Urothelium cell line (cell line): ENCODE results near the gene RBM47.
"Not testable (repeated sequence)": the region's sequence is repeated elsewhere in the genome, so short reads cannot be mapped to it uniquely, and the experiment has no call there.

Source experiments
- DNase-seq: peaks from one replicate; pipeline ENCODE4 v3.0.0; 2011; ENCODE audit warnings: low spot score, mixed read lengths
- FAIRE-seq: peaks from 2 replicates; lab custom pipeline; 2011; peaks lifted over from hg19 to GRCh38; lab: Jason Lieb, UNC

The RBM47 gene

DNA sequence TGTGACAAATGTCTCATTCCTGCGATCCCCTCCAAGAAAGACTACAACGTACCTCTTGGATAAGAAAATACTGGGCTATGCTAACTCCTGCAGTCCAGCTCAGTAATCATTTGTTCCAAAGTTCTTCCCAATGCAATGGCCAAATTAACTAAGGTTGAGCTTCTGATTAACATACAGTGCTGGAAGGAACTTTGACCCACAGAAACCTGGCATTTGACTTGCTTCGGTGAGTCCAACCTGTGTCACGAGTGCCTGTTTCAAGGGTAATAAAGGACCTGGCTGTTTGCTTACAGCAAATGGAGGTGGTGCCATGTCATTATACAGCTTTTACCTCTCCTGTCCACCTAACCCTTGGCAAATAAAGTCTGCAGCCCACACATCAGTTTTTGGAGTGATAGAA, 83.2 kb downstream of the RBM47 start:
- no peak for DNase-seq
- FAIRE-seq = no peak

DNA sequence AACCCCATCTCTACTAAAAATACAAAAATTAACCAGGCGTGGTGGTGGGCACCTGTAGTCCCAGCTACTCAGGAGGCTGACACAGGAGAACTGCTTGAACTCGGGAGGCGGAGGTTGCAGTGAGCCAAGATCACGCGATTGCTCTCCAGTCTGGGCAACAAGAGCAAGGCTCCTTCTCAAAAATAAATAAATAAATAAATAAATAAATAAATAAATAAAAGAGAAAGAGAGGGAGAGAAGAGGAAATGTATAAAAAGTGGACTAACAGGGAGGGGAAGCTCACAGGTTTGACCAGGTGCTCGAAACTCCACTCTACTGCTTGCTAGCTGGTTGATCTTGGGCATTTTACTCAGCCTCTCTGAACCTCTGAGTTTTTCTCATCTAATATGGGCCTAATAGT, 84.2 kb downstream of the RBM47 start:
- not testable (repeated sequence) for DNase-seq, FAIRE-seq

DNA sequence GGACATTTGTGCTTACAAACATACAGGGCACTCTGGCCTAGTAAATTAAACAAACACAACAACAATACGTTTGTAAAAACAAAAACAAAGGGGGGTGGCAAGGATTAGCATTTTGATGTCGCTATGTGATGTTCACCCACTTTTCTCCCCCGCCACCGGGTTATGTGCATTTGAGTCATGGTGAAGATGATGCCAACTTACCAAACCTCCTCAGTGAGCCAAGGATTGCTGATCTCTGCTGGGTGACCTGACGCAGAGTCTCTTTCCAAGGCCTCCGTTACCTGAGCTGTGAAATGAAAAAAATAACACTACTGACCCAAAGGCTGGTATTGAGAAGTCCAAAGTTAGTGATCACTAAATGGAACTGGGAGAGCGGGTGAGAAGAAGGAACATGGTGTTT, 85.4 kb downstream of the RBM47 start:
- FAIRE-seq (no peak), DNase-seq (no peak)

DNA sequence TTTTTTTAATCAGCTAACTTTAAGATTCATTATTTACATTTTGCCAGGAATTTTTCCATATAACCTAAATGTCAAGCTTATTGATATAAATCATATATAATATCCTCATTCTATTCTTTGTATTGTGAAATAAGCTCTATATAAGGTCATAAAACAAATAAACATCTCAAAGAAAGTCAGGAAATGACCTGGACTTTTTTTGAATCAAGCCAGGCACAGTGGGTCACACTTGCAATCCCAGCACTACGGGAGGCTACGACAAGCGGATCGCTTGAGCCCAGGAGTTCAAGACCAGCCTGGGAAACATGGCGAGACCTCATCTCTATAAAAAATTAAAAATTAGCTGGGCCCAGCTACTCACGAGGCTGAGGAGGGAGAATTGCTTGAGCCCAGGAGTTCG, 88.9 kb downstream of the RBM47 start:
- DNase-seq (no peak), FAIRE-seq (no peak)

DNA sequence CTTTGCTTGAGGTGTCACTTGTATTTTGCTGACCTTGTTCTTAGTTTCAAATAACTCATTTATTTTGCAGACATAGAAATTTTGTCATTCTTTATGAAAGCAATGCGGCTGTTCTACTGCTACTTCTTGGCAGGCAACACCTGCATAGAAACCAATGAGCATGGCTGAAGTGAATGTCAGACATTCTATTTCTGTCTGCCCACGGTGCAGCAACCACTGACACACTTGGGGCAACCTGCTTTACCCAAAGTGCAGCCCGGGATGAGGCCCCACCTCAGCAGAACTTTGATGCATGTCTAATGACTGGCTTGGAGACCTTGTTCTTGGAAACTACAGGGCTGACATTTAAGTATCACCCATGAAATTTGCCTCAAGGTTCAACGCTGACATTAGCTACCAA, 93.6 kb downstream of the RBM47 start:
- no peak for DNase-seq
- FAIRE-seq = no peak

DNA sequence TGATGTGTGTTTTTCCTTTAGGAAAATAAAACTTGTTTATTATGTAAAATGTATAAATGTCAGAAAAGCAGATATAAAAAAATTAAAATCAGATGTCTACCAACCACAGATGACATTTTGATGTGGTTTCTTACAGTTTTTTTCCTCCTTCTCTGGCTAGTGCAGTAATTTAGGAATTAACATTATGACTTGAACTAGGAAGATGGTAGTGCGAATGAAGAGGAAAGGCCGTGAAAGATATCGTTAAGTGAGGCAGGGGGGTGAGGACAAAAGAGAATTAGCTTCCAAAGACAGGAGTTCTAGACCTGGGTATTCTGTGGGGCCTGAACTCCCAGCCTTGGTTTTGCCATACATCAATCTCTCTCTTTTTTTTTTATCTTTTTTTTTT, 98.0 kb downstream of the RBM47 start:
- FAIRE-seq (no peak), DNase-seq (no peak)

DNA sequence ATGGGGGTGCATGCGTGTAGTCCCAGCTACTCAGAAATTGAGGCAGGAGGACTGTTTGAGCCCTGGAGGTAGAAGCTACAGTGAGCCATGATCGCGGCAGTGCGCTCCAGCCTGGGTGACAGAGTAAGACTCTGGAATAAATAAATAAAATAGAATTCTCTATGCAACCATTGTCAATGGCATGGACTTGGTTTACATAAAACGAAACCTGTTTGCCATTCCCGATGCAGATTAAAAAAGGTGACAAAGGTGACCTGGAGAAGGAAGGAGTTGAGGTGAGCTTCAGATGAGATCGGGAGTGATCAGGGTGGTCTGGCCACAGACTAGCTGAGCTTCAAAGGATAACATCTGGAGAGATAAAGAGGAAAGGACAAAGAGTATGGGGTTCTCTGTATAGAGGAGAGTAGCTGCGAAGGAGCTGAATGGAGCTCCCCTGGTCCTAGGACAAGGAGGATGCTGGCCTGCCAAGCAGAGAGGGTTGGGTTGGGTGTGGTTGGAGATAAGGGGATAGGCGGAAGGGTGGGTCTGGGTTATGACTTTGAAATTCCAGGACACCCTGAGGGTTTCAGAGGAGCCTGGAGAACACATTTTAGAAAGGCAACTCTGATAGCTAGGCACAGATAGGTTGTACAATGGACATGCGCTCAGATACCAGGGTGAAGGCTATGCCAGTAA, 98.6 kb downstream of the RBM47 start:
- DNase-seq (no peak), FAIRE-seq (no peak)

DNA sequence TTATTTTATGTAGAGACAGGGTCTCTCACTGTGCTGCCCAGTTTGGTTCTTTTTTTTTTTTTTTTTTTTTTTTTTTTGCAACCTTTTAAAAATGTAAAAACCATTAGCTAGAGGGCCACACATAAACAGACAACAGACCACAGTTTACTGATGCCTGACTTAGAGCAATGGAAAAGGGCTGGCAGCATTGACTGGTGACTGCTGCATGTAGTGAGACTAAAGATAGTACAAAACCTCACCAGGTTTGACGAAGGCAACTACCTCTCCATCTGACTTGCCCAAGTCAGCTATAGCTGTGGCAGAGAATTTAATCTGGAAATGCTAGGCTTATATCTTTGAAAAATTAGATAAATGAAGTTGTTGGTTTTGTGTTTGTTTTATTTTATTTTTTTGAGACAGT, 102.9 kb downstream of the RBM47 start:
- DNase-seq (no peak), FAIRE-seq (no peak)

DNA sequence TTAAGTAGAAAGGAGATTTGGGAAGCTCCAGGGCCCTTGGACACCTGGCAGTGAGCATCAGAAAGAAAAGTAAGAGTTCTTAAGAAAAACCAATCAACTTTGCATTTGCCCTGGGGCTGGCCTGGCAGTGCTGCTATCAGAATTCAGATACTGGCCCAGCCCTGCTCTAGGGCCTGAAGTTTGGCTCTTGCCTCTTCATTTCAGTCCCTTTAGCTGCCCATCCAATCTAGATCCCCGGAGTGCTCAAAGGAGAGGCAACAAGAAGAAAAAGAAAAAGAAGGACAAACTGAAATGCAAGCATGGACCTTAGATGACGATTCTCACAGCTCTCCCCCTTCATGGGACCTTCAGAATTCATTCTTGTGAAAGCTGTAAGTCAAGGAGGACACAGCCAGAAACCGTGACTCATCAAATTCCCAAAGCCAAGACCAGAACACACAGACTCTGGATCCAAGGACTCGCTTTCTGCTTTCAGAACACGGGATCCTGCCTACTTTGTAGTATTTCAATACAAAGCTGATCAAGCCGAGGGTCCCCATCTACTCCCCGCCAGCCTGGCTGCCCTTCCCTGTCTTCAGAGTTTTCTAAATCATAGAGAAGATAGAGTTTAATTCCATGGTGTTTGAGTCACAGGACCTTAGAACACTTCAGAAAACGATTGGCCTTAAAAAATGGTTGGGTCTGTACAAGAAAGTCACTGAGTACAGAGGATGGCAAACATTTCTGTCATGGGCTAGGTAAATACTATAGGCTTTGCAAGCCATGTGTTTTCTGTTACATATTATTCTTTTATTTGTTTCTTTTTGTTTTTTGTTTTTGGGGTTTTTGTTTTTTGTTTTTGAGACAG, 103.7 kb downstream of the RBM47 start:
- no peak for FAIRE-seq

DNA sequence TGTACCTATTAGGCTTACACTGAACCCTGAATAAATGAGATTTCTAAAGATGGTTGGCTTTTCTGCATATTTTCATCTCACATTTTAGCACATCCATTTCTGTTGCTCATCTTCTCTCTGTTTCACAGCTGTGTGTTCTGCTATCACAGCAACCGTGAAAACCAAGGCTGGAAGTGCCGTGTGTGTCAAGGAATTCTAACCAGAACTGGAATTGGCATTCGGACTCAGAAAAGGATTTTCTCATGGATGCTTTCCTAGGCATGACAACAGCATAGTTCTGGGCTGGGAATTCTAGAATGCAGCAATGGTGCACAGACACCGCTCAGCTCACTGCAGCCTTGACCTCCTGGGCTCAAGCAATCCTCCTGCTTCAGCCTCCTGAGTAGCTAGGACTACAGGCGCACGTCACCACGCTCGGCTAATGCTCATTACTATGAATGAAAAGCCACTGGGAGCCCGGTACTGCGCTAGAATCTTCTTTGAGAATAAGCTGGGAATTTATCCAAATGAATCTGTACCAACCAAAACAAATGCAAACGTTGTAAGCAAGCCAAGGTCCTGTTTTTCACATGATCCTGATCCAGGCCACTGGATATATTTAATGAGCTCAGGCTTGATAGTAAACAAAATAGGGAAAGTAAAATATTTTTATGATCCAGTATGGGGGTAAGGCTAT, 105.2 kb downstream of the RBM47 start:
- FAIRE-seq (no peak), DNase-seq (no peak)

More for the DNA sequence above, 103.7 kb downstream of the RBM47 start:
- DNase-seq = peak; percentile 75

DNA sequence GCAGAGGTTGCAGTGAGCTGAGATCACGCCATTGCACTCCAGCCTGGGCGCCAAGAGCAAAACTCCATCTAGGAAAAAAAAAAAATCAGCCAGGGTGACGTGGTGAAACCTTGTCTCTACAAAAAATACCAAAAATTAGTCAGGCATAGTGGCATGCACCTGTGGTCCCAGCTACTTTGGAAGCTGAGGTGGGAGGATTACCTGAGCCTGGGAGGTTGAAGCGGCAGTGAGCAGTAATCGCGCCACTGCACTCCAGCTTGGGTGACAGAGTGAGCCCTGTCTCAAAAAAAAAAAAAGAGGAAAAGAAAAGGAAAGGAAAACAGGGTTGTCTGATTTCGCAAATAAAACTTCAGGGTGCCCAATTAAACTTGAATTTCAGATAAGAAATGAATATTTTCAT, 106.1 kb downstream of the RBM47 start:
- DNase-seq (no peak), FAIRE-seq (no peak)

DNA sequence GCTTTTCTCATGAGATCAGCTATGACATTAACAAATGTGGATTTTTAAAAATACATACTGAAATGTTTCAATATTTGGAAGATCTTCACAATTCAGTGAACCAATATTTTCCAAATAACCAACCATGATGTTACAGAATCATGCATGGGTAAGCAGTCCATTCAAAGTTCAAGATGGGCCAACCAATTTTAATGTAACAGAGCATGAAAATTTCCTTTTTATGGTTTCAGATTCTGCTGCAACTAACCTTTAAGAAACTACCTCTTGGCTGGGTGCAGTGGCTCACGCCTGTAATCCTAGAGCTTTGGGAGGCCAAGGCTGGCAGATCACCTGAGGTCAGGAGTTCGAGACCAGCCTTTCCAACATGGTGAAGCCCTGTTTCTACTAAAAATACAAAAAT, 107.7 kb downstream of the RBM47 start:
- DNase-seq (no peak), FAIRE-seq (no peak)

DNA sequence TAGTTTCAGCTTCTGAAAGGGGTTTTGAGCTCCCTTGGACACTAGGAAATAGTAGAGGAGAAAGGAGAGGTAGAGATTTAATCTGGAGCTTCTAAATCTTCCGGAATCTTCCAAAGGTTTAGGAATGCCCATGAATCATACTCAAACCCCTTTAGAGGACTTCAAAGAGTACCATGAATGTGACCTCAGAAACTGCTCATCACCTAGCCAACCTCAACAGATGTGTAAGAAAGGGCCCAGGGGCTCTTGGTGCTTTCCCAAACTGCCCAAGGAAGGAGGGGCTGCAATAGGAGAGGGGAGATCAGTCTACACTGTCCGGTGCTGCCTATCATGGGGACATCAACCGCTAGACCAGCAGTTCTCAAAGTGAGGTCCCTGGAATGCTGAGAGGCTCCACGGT, 109.1 kb downstream of the RBM47 start:
- DNase-seq (no peak), FAIRE-seq (no peak)

DNA sequence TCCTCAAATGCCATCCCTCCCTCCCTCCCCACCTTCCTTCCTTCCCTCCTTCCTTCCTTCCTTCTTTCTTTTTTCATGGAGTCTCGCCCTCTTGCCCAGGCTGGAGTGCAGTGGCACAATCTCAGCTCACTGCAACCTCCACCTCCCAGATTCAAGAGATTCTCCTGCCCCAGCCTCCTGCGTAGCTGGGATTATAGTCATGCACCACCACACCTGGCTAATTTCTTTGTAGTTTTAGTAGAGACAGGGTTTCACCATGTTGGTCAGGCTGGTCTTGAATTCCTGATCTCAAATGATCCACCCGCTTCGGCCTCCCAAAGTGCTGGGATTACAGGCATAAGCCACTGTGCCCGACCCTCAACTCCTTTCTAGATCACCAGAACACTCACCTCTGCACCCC, 112.6 kb downstream of the RBM47 start:
- FAIRE-seq, DNase-seq: not testable (repeated sequence)

DNA sequence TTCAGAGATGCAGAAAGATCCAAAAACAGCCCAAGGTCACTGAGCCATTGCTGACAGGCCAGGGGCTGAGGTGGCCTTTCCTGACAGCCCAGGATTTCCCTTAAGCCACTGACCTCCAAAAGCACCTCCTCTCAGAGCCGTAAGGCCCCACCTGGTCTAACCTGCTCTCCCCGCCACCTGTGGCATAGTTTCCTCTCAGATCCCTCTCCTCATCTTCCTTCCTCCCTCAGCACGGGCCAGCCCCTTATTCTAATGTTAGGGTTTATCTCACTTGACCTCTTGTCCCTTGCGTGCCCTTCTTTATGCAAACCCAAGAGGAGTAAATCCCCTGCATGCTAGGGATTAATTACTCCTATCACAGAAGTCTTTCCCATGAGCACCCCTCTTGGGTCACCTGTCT, 113.0 kb downstream of the RBM47 start:
- no peak for FAIRE-seq
- DNase-seq = no peak

DNA sequence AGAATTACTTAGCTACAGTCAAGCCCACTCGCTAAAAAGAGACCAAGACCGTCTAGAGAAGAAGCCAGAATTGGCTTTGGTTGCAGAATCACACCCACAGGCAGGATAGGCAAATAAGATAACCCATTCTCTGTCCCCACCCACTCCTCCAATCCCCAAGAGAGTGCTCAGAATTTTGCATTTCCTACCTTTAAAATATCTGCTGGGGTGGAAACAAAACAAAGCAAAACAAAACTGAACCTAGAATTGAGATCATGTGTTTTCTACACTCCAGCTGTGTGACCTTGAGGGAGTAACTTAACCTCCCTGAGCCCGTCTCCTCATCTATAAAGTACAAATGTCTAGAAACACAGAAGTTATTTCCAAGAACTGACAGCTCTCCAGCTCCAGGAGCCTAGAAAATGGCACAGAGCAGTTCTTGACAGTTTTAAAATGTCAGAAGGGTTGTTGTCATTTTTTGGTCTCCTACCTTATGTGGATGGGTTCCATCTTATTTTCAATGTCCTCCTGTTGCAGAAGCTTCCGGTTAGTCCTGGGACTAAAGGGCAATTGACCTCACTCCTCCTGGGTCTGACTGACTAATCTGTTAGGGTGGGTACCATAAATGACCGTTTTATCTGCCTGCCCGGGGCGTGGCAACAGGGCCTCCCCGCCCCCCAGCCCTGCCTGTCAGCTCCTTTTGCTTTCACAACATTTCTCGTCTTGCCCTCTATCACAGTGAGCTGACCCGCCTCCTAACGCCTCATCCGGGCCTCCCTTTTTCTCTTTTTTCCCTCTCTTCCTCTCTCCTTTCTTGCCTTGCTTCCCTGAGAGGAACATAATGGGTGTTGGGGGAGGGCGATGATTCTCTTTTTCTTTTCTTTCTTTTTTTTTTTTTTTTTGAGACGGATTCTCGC, 114.0 kb downstream of the RBM47 start:
- DNase-seq (no peak), FAIRE-seq (no peak)

DNA sequence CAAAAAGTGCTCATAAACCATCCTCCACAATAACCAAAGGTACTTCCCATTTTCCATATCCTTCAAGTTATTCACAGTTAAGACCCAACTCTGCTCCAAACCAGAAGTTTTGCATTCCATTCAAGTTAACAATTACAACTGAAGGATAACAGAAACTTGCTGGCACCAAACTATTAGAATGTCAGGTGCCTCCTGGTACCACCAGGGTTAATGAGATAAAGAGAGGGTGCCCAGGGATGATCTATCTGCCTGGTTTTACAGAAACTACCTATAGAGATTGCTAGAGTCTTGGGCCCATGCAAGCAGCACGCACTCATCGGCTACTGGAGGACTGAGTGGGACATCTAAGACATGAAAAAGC, 114.6 kb downstream of the RBM47 start:
- FAIRE-seq (no peak), DNase-seq (no peak)

DNA sequence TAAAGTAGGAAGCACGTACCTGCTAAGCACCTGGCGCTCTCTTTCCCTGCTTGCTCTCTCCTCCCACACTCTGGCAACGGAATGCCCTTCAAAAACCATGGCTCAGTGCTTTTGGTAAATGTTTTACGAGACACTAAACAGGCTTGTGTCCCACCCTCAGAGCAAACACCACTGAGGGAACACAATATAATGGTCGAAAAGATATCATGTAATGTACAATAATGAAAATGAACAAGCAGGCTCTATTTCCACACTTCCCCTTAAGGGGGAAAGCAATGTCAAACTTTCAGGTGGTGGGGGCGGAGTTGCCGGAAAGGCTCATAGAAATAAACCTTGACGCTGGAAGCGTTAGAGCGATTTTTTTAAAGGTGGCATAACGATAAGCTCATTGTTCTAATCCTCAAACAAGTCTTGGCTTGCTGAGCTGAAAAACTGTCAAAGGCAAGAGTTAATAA, 115.1 kb downstream of the RBM47 start:
- FAIRE-seq (no peak), DNase-seq (no peak)

DNA sequence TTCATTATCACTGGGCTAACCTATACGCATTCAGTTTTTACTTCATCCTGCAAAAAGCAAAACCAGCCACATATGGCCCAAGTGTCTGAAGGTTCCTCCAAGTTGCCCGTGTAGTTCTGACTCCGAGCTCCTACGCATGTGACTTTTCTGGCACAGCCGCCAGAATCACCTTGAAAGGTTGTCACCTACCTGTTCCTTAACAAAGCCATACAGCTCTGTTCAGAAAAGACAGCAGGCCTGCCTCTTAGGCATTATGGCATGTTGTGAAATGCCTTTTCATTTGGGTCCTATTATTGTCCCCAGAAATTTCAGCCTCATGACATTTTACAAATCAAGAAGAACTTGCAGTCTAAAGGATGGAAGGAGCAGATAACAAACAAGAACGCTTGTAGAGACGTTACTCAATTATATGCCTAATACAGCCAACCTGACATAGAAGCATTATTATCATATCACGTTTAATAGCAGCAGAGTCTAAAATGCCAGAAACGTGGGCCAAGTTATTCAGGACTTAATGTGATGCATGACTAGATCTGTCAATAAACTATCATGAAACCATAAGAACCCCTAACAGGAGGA, 118.5 kb downstream of the RBM47 start:
- no peak for DNase-seq
- no peak for FAIRE-seq

DNA sequence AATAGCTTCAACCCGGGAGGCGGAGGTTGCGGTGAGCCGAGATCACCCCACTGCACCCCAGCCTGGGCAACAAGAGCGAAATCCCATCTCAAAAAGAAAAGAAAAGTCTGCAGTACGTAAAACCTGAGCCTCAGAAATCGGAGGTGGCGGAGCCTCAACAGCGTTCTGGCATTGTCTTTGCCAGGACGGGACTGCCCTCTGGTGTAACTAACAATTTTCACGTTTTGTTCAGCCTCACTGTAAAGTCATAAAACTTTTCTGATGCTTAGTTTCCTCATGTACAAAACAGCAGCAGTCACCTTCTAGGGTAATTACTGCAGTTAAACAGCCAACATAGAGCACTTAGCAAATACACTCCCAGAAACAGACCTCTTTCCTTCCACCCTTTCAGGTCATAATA, 121.7 kb downstream of the RBM47 start:
- DNase-seq (no peak), FAIRE-seq (no peak)

DNA sequence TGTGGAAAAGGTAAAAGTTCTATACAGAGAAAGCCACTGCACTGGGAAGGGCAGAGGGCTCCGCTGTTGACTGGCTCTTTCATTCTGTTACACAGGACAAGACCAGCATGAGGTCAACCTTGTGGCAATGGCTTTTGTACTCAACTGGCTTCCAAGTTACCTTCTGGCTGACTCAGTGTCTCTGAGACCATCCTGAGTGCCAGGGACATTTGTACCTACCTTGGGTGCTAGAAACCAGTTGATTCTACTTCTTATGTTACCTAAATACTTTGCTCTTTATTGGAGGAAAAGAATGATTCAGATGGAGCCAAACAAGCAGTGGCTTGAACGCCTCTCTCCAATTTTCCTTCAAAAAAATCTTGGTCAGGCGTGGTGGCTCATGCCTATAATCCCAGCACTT, 123.2 kb downstream of the RBM47 start:
- DNase-seq (no peak), FAIRE-seq (no peak)
